T-cell (primary cell): Measurements from ENCODE around the gene C2CD4B. TPM values are rescaled to one million over a fixed set of nuclear protein-coding genes. Genes with fewer than 3 reads are reported as not detected.

Experiments
- ATAC-seq, 4 experiments: fragments of 200-7000 bp in 3 of 4; fragments of 150-1000 bp in 1 of 4; cut with Tn5 transposase; replicated peaks in 1 of 4; 1 replicate in 3 of 4; 2 replicates in 1 of 4; pipeline ENCODE4 v1.10.0; 2021; ENCODE audit warnings: moderate library complexity in 3 of 4, mild to moderate bottlenecking in 2 of 4, moderate number of reproducible peaks in 1 of 4
- CTCF ChIA-PET, 2 donors: fragments of 300-600 bp; sonication (Branson Sonifier 250); formaldehyde crosslinking; loops; one replicate each; lab custom pipeline; 2022; ENCODE audit warnings: antibody characterized with exemption in 2 of 2; lab: Charles Lee
- POLR2A ChIA-PET, 2 donors: fragments of 300-600 bp; sonication (Branson Sonifier 250); formaldehyde crosslinking; loops; one replicate each; lab custom pipeline; 2022; ENCODE audit warnings: antibody characterized with exemption in 2 of 2; lab: Charles Lee
- DNase-seq, 35 experiments: peaks; one replicate each; pipeline versions ENCODE4 v3.0.0 to v3.0.0-alpha.2; 2013 to 2023
- H3K27ac ChIP-seq: one replicate; pipeline ENCODE4 v1.5.1; 2013; ENCODE audit warnings: low read length
- H3K27me3 ChIP-seq, 2 experiments: replicated peaks in 1 of 2; 1 replicate in 1 of 2; 2 replicates in 1 of 2; pipeline versions ENCODE4 v1.6.1 to v1.7.0; 2013; ENCODE audit warnings: low read length in 1 of 2, mixed read lengths in 1 of 2; ENCODE audit not compliant: control insufficient read depth in 2 of 2, insufficient read depth in 2 of 2; ENCODE audit errors: extremely low read depth in 1 of 2
- H3K36me3 ChIP-seq, 2 donors: 1 replicate in 1 of 2; 2 replicates in 1 of 2; pipeline versions ENCODE4 v1.6.1 to v1.7.0; 2013; ENCODE audit warnings: low read length in 1 of 2; ENCODE audit not compliant: control insufficient read depth in 2 of 2, insufficient read depth in 1 of 2; ENCODE audit errors: extremely low read depth in 1 of 2
- H3K4me1 ChIP-seq, 2 experiments: 1 replicate in 1 of 2; 2 replicates in 1 of 2; pipeline versions ENCODE4 v1.6.1 to v1.7.0; 2013; ENCODE audit warnings: low read length in 2 of 2, mixed read lengths in 1 of 2; ENCODE audit not compliant: insufficient read depth in 2 of 2, control insufficient read depth in 1 of 2; ENCODE audit errors: extremely low read depth in 1 of 2
- H3K4me3 ChIP-seq, 2 donors: 1 replicate in 1 of 2; 2 replicates in 1 of 2; pipeline versions ENCODE4 v1.5.1 to v1.7.0; 2013; ENCODE audit warnings: mild to moderate bottlenecking in 2 of 2, low read length in 1 of 2, moderate library complexity in 1 of 2; ENCODE audit not compliant: control insufficient read depth in 1 of 2; ENCODE audit errors: extremely low read depth in 1 of 2
- H3K9me3 ChIP-seq: 2 replicates; pipeline ENCODE4 v1.7.0; 2013
- H3K27ac Mint-ChIP-seq, 2 donors: one replicate each; pipeline ENCODE4 v1.8.0; 2020 to 2021; ENCODE audit warnings: mild to moderate bottlenecking in 2 of 2, mixed read lengths in 2 of 2
- H3K27me3 Mint-ChIP-seq, 2 donors: one replicate each; pipeline ENCODE4 v1.8.0; 2021 to 2022; ENCODE audit warnings: mixed read lengths in 2 of 2
- H3K36me3 Mint-ChIP-seq: one replicate; pipeline ENCODE4 v1.8.0; 2021; ENCODE audit warnings: mixed read lengths
- H3K4me1 Mint-ChIP-seq, 3 donors: one replicate each; pipeline ENCODE4 v1.8.0; 2020 to 2022; ENCODE audit warnings: mixed read lengths in 3 of 3, mild to moderate bottlenecking in 1 of 3
- H3K4me3 Mint-ChIP-seq, 3 donors: one replicate each; pipeline ENCODE4 v1.8.0; 2020 to 2022; ENCODE audit warnings: mild to moderate bottlenecking in 3 of 3, mixed read lengths in 3 of 3, moderate library complexity in 3 of 3
- H3K9me3 Mint-ChIP-seq, 3 donors: one replicate each; pipeline ENCODE4 v1.8.0; 2020 to 2022; ENCODE audit warnings: mixed read lengths in 3 of 3
- WGBS: methylation state at CpG from one replicate; pipeline ENCODE4 v1.1.5; 2013; ENCODE audit warnings: missing lambda C conversion rate; ENCODE audit not compliant: insufficient coverage; 5-methylcytosine and 5-hydroxymethylcytosine counted together
- total RNA-seq, 35 experiments: library from RNA in 6 of 35; stranded (reverse) in 6 of 35; fragments of 120-200 nt in 1 of 35; gene quantifications; one replicate each; pipeline versions ENCODE4 v1.2.1 to v1.2.4 and lab custom pipeline; 2013 to 2026

Gene C2CD4B, protein sequence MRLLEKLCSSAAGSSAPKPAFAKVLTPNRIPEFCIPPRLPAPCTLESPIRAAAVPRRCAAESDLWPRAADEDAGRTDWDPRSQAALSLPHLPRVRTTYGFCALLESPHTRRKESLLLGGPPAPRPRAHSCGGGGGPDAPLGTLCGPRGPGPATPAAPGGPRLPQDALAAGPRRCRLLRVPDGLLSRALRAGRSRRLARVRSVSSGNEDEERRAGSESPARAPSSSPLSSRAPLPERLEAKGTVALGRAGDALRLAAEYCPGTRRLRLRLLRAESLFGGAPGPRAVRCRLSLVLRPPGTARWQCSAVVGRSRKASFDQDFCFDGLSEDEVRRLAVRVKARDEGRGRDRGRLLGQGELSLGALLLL
- total RNA-seq (not detected), total RNA-seq (lab: John Stamatoyannopoulos, UW) (0 to 5.5 (median 0.21) reads per million in 29 experiments)
- not detected for total RNA-seq (2013)

DNA sequence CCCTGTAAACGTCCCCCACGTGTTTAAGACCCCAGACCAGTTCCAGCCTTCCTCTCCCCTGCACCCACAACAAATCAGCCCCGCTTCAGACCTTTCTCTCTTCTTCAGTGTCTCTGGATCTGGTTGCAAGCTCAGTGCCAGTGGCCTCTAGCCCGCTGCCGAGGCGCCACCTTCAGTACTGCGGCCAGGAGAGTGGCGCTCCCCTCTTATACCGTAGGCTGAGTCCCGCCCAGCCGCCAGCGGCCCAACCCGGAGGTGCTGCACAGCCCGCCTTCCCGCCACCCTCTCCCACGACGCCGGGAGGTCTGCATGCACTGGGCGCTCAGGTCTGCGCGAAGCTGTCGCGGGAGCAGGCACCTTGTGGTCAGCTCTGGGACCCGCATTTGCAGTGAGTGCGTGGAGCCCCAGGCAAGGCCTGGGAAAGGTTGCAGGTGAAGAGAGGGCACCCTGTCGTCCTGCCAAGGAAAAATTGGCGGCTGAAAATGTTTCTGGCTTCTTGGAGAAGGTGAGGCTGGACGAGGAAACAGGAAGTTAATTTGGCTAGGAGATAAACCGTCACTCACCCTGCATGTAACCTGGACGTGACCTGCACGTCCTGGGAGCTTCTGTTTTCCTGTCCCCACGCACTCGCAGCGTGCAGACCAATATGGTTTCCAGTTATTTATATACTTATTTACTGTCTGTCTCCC, at the start of gene C2CD4B:
TSS of gene C2CD4B (minus strand) at position 182 of the 689 bp plus-strand sequence. CDS start 301 bp downstream, outside the sequence.
- no peak within 1 kb of the TSS for H3K27ac Mint-ChIP-seq

GRCh38 chr15:62212741-62213140, 47.7 kb upstream of the C2CD4B start:
- H3K9me3 Mint-ChIP-seq: peaks cover 8 to 20% (median 13%) of the 10 kb centered on the region in 3 donors
- no peak overlapping the region for H3K4me3 Mint-ChIP-seq
- ChIA-PET CTCF (no interaction called here), POLR2A (no interaction called here)
- DNase-seq (peak in 8 of 35 experiments; percentile 0 to 43 (median 6)), ATAC-seq (peak in 3 of 4 experiments; percentile 30 to 61 (median 61))
- 40% methylated on average over 2 of the region's 4 CpGs for WGBS
- H3K4me1 Mint-ChIP-seq: peaks cover 10 to 12% (median 11%) of the 10 kb centered on the region in 3 donors
- Histone ChIP-seq H3K4me3 (no peak overlapping the region), H3K36me3 (no peaks in the 10 kb centered on the region), H3K9me3 (no peaks in the 10 kb centered on the region), H3K4me1 (no peaks in the 10 kb centered on the region), H3K27ac (no peak overlapping the region), H3K27me3 (peaks cover 0 to 7% of the 10 kb centered on the region in 2 experiments)
- no peak overlapping the region for H3K27ac Mint-ChIP-seq
- H3K36me3 Mint-ChIP-seq: no peaks in the 10 kb centered on the region
- peaks cover 0 to 5% of the 10 kb centered on the region in 2 donors for H3K27me3 Mint-ChIP-seq

More for the DNA sequence above, at the start of gene C2CD4B:
- H3K36me3 ChIP-seq: no peaks in the 10 kb centered on the region
- no peaks in the 10 kb centered on the region for H3K36me3 Mint-ChIP-seq
- POLR2A ChIA-PET: no interaction called here
- H3K4me3 ChIP-seq: peak within 1 kb of the TSS; percentile 20 to 22
- ATAC-seq (peak in 3 of 4 experiments; percentile 30 to 64 (median 49)), DNase-seq (peak in 7 of 35 experiments; percentile 1 to 13 (median 5))
- peaks cover 7 to 24% of the 10 kb centered on the region in 2 experiments for H3K27me3 ChIP-seq
- peaks cover 6 to 8% of the 10 kb centered on the region in 2 experiments for H3K4me1 ChIP-seq
- WGBS: 14% methylated on average over 30 of the region's 34 CpGs
- H3K9me3 ChIP-seq: no peaks in the 10 kb centered on the region
- peaks cover 64 to 67% of the 10 kb centered on the region in 2 donors for H3K27me3 Mint-ChIP-seq
- peaks cover 16 to 17% (median 17%) of the 10 kb centered on the region in 3 donors for H3K4me1 Mint-ChIP-seq
- peak within 1 kb of the TSS; percentile 67 to 77 (median 72) for H3K4me3 Mint-ChIP-seq
- no peaks in the 10 kb centered on the region for H3K9me3 Mint-ChIP-seq
- H3K27ac ChIP-seq: no peak within 1 kb of the TSS
- CTCF ChIA-PET: no interaction called here

- Histone ChIP-seq H3K4me1 (no peaks in the 10 kb centered on the region), H3K36me3 (no peaks in the 10 kb centered on the region), H3K27ac (no peak overlapping the region), H3K9me3 (no peaks in the 10 kb centered on the region), H3K4me3 (no peak overlapping the region), H3K27me3 (peaks cover 0 to 6% of the 10 kb centered on the region in 2 experiments)
- no peak overlapping the region for H3K27ac Mint-ChIP-seq
- peaks cover under 1 to 5% of the 10 kb centered on the region in 2 donors for H3K27me3 Mint-ChIP-seq
- WGBS: no CpG with 5 or more reads among the region's 2 CpGs
- POLR2A ChIA-PET: no interaction called here
- no peak overlapping the region for H3K4me3 Mint-ChIP-seq
- H3K9me3 Mint-ChIP-seq: peaks cover 4 to 8% (median 6%) of the 10 kb centered on the region in 3 donors
- peaks cover 10 to 12% (median 11%) of the 10 kb centered on the region in 3 donors for H3K4me1 Mint-ChIP-seq
- DNase-seq (no peak), ATAC-seq (no peak)
- H3K36me3 Mint-ChIP-seq: no peaks in the 10 kb centered on the region
- CTCF ChIA-PET: no interaction called here
These were observed 46.3 kb upstream of the C2CD4B start for GRCh38 chr15:62211348-62211747.

GRCh38 chr15:62209821-62210220, 44.7 kb upstream of the C2CD4B start:
- WGBS: 51% methylated on average over 2 of the region's 5 CpGs
- Mint-ChIP-seq H3K27me3 (peaks cover 7 to 10% of the 10 kb centered on the region in 2 donors), H3K4me3 (no peak overlapping the region), H3K4me1 (peaks cover 10 to 12% (median 11%) of the 10 kb centered on the region in 3 donors), H3K27ac (no peak overlapping the region), H3K36me3 (no peaks in the 10 kb centered on the region), H3K9me3 (no peaks in the 10 kb centered on the region)
- ATAC-seq (no peak), DNase-seq (no peak)
- POLR2A ChIA-PET: no interaction called here
- CTCF ChIA-PET: no interaction called here
- Histone ChIP-seq H3K27ac (no peak overlapping the region), H3K9me3 (no peaks in the 10 kb centered on the region), H3K4me1 (no peaks in the 10 kb centered on the region), H3K36me3 (no peaks in the 10 kb centered on the region), H3K4me3 (no peak overlapping the region), H3K27me3 (peaks cover 0 to 6% of the 10 kb centered on the region in 2 experiments)

- Mint-ChIP-seq H3K9me3 (no peaks in the 10 kb centered on the region), H3K4me3 (no peak overlapping the region), H3K27me3 (peaks cover 7 to 10% of the 10 kb centered on the region in 2 donors), H3K36me3 (no peaks in the 10 kb centered on the region), H3K4me1 (peaks cover 10 to 12% (median 11%) of the 10 kb centered on the region in 3 donors), H3K27ac (no peak overlapping the region)
- H3K4me3 ChIP-seq: no peak overlapping the region
- CTCF ChIA-PET: no interaction called here
- POLR2A ChIA-PET: interaction anchor here in 1 of 2 donors (0.5 kb wide), 1 partner anchor 449 kb away, joined by 10 read pairs; no protein-coding TSS in a partner anchor
- H3K4me1 ChIP-seq: no peaks in the 10 kb centered on the region
- 83% methylated on average over 1 of the region's 1 CpG for WGBS
- no peaks in the 10 kb centered on the region for H3K9me3 ChIP-seq
- no peaks in the 10 kb centered on the region for H3K36me3 ChIP-seq
- ATAC-seq (no peak), DNase-seq (no peak)
- H3K27me3 ChIP-seq: peaks cover 0 to 6% of the 10 kb centered on the region in 2 experiments
- no peak overlapping the region for H3K27ac ChIP-seq
These were observed 44.2 kb upstream of the C2CD4B start for GRCh38 chr15:62209322-62209721.

- ChIA-PET POLR2A (interaction anchor here in 1 of 2 donors (0.5 kb wide), 1 partner anchor 449 kb away, joined by 10 read pairs; no protein-coding TSS in a partner anchor), CTCF (no interaction called here)
- H3K9me3 Mint-ChIP-seq: no peaks in the 10 kb centered on the region
- no peak for ATAC-seq
- H3K27me3 Mint-ChIP-seq: peaks cover 8 to 10% of the 10 kb centered on the region in 2 donors
- DNase-seq: no peak
- Histone ChIP-seq H3K36me3 (no peaks in the 10 kb centered on the region), H3K4me3 (no peak overlapping the region), H3K9me3 (no peaks in the 10 kb centered on the region), H3K4me1 (no peaks in the 10 kb centered on the region), H3K27me3 (peaks cover 0 to 6% of the 10 kb centered on the region in 2 experiments), H3K27ac (no peak overlapping the region)
- no peak overlapping the region for H3K27ac Mint-ChIP-seq
- H3K4me3 Mint-ChIP-seq: no peak overlapping the region
- 70% methylated on average over 3 of the region's 3 CpGs for WGBS
- H3K36me3 Mint-ChIP-seq: no peaks in the 10 kb centered on the region
- H3K4me1 Mint-ChIP-seq: peaks cover 10 to 12% (median 11%) of the 10 kb centered on the region in 3 donors
These were observed 43.8 kb upstream of the C2CD4B start for GRCh38 chr15:62208884-62209283.
